Hepatocyte (in vitro differentiated cells): ENCODE results near the gene ROBO1. TPM values are rescaled to one million over a fixed set of nuclear protein-coding genes. Genes with fewer than 3 reads are reported as not detected.
A peak's percentile ranks its signal among the peaks of the same experiment; 100 is the strongest.

Experiments used
- DNase-seq: peaks from one replicate; pipeline ENCODE4 v3.0.0-alpha.2; 2016; ENCODE audit warnings: low spot score
- H2AFZ ChIP-seq: fragments of 200-600 bp; sonication (generic); 2 replicates; pipeline ENCODE4 v1.6.0; 2016; ENCODE audit warnings: antibody characterized with exemption, mild to moderate bottlenecking
- H3K27ac ChIP-seq: fragments of 200-600 bp; sonication (generic); 2 replicates; pipeline ENCODE4 v1.5.1; 2016; ENCODE audit warnings: mild to moderate bottlenecking
- H3K27me3 ChIP-seq: fragments of 200-600 bp; sonication (generic); 2 replicates; pipeline ENCODE4 v1.6.1; 2016
- H3K36me3 ChIP-seq: fragments of 200-600 bp; sonication (generic); replicated peaks from 2 replicates; pipeline ENCODE4 v1.5.1; 2016; ENCODE audit warnings: low read depth; ENCODE audit not compliant: insufficient read depth
- H3K4me1 ChIP-seq: fragments of 200-600 bp; sonication (generic); 2 replicates; pipeline ENCODE4 v1.5.1; 2016; ENCODE audit warnings: mild to moderate bottlenecking, moderate library complexity; ENCODE audit not compliant: insufficient read depth
- H3K4me2 ChIP-seq: fragments of 200-600 bp; sonication (generic); 2 replicates; pipeline ENCODE4 v1.6.0; 2016
- H3K4me3 ChIP-seq: fragments of 200-600 bp; sonication (generic); 2 replicates; pipeline ENCODE4 v1.5.1; 2016; ENCODE audit warnings: mild to moderate bottlenecking
- H3K79me2 ChIP-seq: fragments of 200-600 bp; sonication (generic); 2 replicates; pipeline ENCODE4 v1.6.0; 2017; ENCODE audit warnings: mild to moderate bottlenecking
- H3K9me2 ChIP-seq: fragments of 200-600 bp; sonication (generic); replicated peaks from 2 replicates; pipeline ENCODE4 v1.6.0; 2017; ENCODE audit warnings: mild to moderate bottlenecking; ENCODE audit not compliant: insufficient read depth
- H3K9me3 ChIP-seq: fragments of 200-600 bp; sonication (generic); 2 replicates; pipeline ENCODE4 v1.5.1; 2016; ENCODE audit warnings: low read depth, mild to moderate bottlenecking
- H4K20me1 ChIP-seq: fragments of 200-600 bp; sonication (generic); 2 replicates; pipeline ENCODE4 v1.6.0; 2016; ENCODE audit warnings: mild to moderate bottlenecking; ENCODE audit not compliant: insufficient read depth, poor library complexity, severe bottlenecking
- CTCF ChIP-seq: fragments of 200-600 bp; sonication (generic); IDR thresholded peaks from 2 replicates; pipeline ENCODE4 v1.5.1; 2016; ENCODE audit warnings: antibody characterized with exemption, mild to moderate bottlenecking; ENCODE audit not compliant: poor library complexity
- EZH2 ChIP-seq: fragments of 200-600 bp; sonication (generic); IDR thresholded peaks from 2 replicates; pipeline ENCODE4 v1.6.1; 2016; ENCODE audit warnings: antibody characterized with exemption, mild to moderate bottlenecking, borderline replicate concordance
- EZH2phosphoT487 ChIP-seq: fragments of 200-600 bp; sonication (generic); IDR thresholded peaks from one replicate; pipeline ENCODE4 v1.6.1; 2018; ENCODE audit warnings: antibody characterized with exemption, mild to moderate bottlenecking, low read depth, moderate library complexity; ENCODE audit not compliant: unreplicated experiment, severe bottlenecking
- WGBS: methylation state at CpG from one replicate; pipeline ENCODE4 v1.1.6; 2016; ENCODE audit warnings: low lambda C conversion rate; ENCODE audit errors: missing lambda C conversion rate; 5-methylcytosine and 5-hydroxymethylcytosine counted together
- polyA plus RNA-seq: library from polyadenylated mRNA; unstranded; fragments of >200 nt; fragmentation: Nextera tagmentation; extraction: Ambion mirVana; gene quantifications from 2 replicates; pipeline ENCODE4 v1.2.1, GENCODE V29; 2016
- total RNA-seq: library from RNA; depleted of rRNA; stranded (reverse); fragments of >200 nt; gene quantifications from 2 replicates; pipeline ENCODE4 v1.2.3, GENCODE V29; 2014

Gene ROBO1
- total and polyA plus RNA-seq, 2 experiments from 2014 or later, result 13.6 to 44.3 TPM

DNA sequence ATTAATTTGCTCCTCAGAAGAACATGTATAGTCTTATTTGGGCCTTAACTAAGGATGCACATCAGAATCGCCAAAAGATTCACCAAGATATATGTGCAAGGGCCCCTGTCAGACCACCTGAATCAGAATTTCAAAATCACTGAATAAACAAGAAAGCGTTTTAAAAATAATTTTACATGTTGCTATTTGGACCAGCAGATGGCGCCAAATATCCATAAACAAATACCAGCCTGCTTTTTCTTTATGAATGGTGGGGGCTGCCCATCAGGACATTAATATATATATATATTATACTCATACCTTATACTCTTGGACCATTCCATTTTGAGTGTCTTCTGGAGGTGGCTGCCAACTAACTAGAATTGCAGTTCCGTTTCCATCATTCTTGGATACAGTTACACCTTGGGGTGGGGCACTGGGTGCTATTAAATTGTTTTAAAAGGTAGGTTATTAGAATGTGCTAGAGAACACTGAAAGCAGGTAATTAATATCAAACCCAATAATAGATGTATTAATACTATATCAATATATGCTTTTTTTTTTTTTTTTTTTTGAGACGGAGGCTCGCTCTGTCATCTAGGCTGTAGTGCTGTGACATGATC lies 1108.3 kb downstream of the ROBO1 start:
- no peaks in the 10 kb centered on the region for H3K36me3 ChIP-seq
- WGBS, result 58% methylated on average over 6 of the region's 6 CpGs
- no peak for TF ChIP-seq EZH2phosphoT487
- peak; percentile 80 for TF ChIP-seq CTCF
- no peak for TF ChIP-seq EZH2
- H3K27ac ChIP-seq, result no peak overlapping the region
- H3K4me3 ChIP-seq, result no peak overlapping the region
- DNase-seq, result peak; percentile 67
- H3K4me2 ChIP-seq, result no peak overlapping the region
- H3K9me3 ChIP-seq, result no peaks in the 10 kb centered on the region
- H4K20me1 ChIP-seq, result no peaks in the 10 kb centered on the region
- H3K27me3 ChIP-seq, result no peaks in the 10 kb centered on the region
- H3K9me2 ChIP-seq, result no peaks in the 10 kb centered on the region
- no peak overlapping the region for H2AFZ ChIP-seq
- H3K79me2 ChIP-seq, result no peaks in the 10 kb centered on the region
- H3K4me1 ChIP-seq, result no peaks in the 10 kb centered on the region

DNA sequence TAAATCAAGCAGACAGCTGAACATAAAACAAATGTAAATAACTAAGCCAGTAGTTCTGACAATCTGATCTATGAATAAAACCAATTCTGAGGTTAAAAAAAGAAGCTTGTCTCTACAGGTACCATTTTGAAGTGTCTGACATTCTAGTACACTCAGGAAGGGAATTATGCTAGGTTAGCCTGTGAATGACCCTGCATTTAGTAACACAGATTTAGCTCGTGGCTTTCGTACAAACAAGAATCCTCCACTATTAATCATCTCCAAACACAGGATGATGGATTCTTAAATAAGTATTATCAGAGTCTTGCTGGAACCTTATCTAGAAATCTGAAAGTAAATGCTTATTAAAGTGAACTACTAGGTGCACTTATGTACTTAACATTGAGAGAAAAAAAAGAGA lies 1120.1 kb downstream of the ROBO1 start:
- Histone ChIP-seq H3K36me3 (no peaks in the 10 kb centered on the region), H3K4me2 (no peak overlapping the region), H3K9me3 (no peaks in the 10 kb centered on the region), H2AFZ (no peak overlapping the region), H3K79me2 (no peaks in the 10 kb centered on the region), H3K9me2 (no peaks in the 10 kb centered on the region), H3K27ac (no peak overlapping the region), H3K27me3 (no peaks in the 10 kb centered on the region), H4K20me1 (no peaks in the 10 kb centered on the region), H3K4me3 (no peak overlapping the region), H3K4me1 (peaks cover 6% of the 10 kb centered on the region)
- WGBS, result 24% methylated on average over 2 of the region's 2 CpGs
- no peak for DNase-seq
- TF ChIP-seq EZH2phosphoT487 (no peak), CTCF (no peak), EZH2 (no peak)

DNA sequence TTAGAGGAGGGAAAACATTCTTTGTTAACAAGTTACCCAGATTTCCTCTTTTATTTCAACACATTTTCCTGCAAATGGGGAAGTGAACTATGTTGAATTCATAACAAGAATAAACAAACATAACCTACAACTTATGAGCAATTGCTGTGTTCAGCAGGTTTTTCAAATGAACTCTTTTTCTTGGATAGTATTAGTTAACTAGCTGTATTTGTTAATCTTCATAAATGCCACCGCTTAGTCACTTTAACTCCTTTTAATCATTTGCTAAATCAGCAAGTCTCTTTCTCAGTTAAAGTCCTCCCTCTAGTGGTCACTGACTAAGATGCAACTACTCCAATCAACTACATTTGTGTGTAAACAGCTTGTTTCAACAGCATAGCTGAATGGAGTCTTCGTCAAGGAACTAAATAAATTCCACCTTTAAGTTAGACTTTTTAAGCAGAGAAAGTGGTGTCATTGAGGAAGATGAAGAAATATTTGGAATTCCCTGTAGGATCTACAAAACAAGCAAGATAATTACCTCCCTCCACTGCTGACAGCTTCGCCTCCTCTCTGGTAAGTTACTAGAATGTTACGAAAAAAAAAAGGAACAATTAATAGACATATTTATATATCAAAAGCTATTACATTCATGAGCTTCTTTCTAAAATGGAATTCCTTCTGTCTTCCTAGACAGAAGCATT lies 1122.0 kb downstream of the ROBO1 start:
- Histone ChIP-seq H3K27ac (no peak overlapping the region), H3K4me1 (peaks cover 6% of the 10 kb centered on the region), H3K36me3 (no peaks in the 10 kb centered on the region), H2AFZ (no peak overlapping the region), H3K4me2 (no peak overlapping the region), H3K9me3 (no peaks in the 10 kb centered on the region), H3K79me2 (no peaks in the 10 kb centered on the region), H3K9me2 (no peaks in the 10 kb centered on the region), H3K4me3 (no peak overlapping the region), H4K20me1 (no peaks in the 10 kb centered on the region), H3K27me3 (no peaks in the 10 kb centered on the region)
- TF ChIP-seq CTCF (peak; percentile 91), EZH2 (no peak)
- WGBS, result 52% methylated on average over 4 of the region's 4 CpGs
- peak; percentile 87 for DNase-seq
